ENCODE data around the gene JAG2.
"Not testable (repeated sequence)": the region's sequence is repeated elsewhere in the genome, so short reads cannot be mapped to it uniquely, and the experiment has no call there.

- not testable (repeated sequence) for TF ChIP-seq EZH2 (IDR thresholded peaks at IDR 0.05; ENCODE audit: borderline replicate concordance, low read depth, low read length, severe bottlenecking); CTCF (IDR thresholded peaks at IDR 0.05; ENCODE audit: borderline replicate concordance, extremely low read depth, low read length, poor library complexity, severe bottlenecking)
Observed at GRCh38 chr14:105109243-105109642, 59.3 kb downstream of the JAG2 start.

Data from DND-41 (cell line).